Heart left ventricle (tissue), 13 donors: ENCODE measurements around the gene ANKRD29.

ENCODE experiments used
- CTCF ChIP-seq, 12 donors: fragments of 200-600 bp; sonication (generic) in 4 of 12; IDR thresholded peaks; one replicate each; pipeline versions ENCODE4 v1.5.0 to v1.8.0; 2018 to 2022; ENCODE audit warnings: antibody characterized with exemption in 12 of 12, mild to moderate bottlenecking in 5 of 12
- POLR2A ChIP-seq, 2 donors: fragments of 450-650 bp; IDR thresholded peaks; one replicate each; pipeline ENCODE4 v1.6.1; 2017; ENCODE audit warnings: antibody characterized with exemption in 2 of 2, mild to moderate bottlenecking in 2 of 2, moderate library complexity in 2 of 2
- donor health status: ischemic (EF 13 %, LVEDD 7.1; RV severe dilation, severe dysfunction).
- donor health status: DM: no; HTN: yes; CAD: no.
- donor health status: DM: no; HTN: no; CAD: no.
- donor health status: ischemic (EF 25% LVEDD 6.9; RV normal size, moderate dysfunction).
- donor health status: ischemic (EF 25% LVEDD 5.7; RV mildly dilated, moderate dysfunction).
- donor health status: ischemic (EF 35%, LVEDD 5.7; RV mildly dilated, moderate dysfunction).
- donor health status: nonischemic (EF 11% LVEDD 7.7; RV severe dilation, severe dysfunction).
- donor health status: DM: yes; HTN: yes; CAD: no.
- donor health status: PGD.
- donor health status: ischemic (EF 29% LVEDD 5.4; RV normal size, mild dysfunction).
- donor health status: nonischemic (EF 23%, LVEDD 6.1; RV moderate dilation, normal function).

DNA sequence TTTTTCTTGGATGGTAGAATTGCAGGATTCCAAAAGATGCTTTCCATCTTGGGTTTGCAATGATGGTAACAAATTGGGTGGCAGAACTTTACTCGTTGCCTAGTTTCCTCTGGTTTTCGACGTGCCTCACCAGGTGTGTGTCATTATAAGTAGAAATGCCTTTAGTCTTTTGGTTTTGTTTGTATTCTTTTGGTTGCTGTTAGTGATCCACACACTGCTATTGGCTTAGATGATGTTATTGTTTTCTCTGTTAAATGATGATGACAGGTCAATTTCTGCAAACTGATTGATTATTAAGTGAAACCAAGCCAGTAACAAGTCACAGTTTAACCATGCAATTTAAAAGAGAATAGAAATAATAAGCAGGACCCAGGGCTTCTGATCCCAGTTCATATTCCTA, 20.4 kb upstream of the ANKRD29 start:
- no peak for TF ChIP-seq CTCF (IDR thresholded peaks at IDR 0.05)
- no peak for TF ChIP-seq POLR2A (IDR thresholded peaks at IDR 0.05)
